RWPE1 (cell line): ENCODE measurements around the gene VEGFA.

Experiments
- CTCF ChIA-PET: fragments of 350-600 bp; sonication (Branson Sonifier 250); formaldehyde crosslinking; extraction: SDS; loops from one replicate; lab custom pipeline; 2021; lab: Yijun Ruan, JAX
- POLR2A ChIA-PET: fragments of 400-600 bp; formaldehyde crosslinking; extraction: SDS; loops from one replicate; lab custom pipeline; 2020; ENCODE audit warnings: antibody characterized with exemption; ENCODE audit not compliant: low non-redundant PET; lab: Yijun Ruan, JAX
- DNase-seq: peaks from one replicate; pipeline ENCODE4 v3.0.0; 2012; ENCODE audit warnings: low spot score
- H3K27ac ChIP-seq: fragments of 450-650 bp; 2 replicates; pipeline ENCODE4 v1.5.1; 2017
- CTCF ChIP-seq: fragments of 450-650 bp; conservative IDR thresholded peaks from 2 replicates; pipeline ENCODE4 v1.5.1; 2017; ENCODE audit warnings: low read depth, mild to moderate bottlenecking

Gene VEGFA

GRCh38 chr6:43780941-43781928 lies 11.2 kb downstream of the VEGFA start:
- no peak for DNase-seq
- POLR2A ChIA-PET, result no interaction called here
- CTCF ChIA-PET, result interaction anchor here (0.6 to 0.7 kb wide), 2 partner anchors 298 to 552 kb away, joined by 3 read pairs; partner anchors contain the start of gene DNPH1
- no peak for TF ChIP-seq CTCF
- H3K27ac ChIP-seq, result peak overlapping the region; percentile 47

- peak overlapping the region; percentile 47 for H3K27ac ChIP-seq
- CTCF ChIA-PET, result interaction anchor here (0.6 to 0.7 kb wide), 2 partner anchors 297 to 553 kb away, joined by 3 read pairs; partner anchors contain the start of gene DNPH1
- no peak for DNase-seq
- POLR2A ChIA-PET, result no interaction called here
- TF ChIP-seq CTCF, result no peak
These were observed 12.1 kb downstream of the VEGFA start for GRCh38 chr6:43781941-43782704.

GRCh38 chr6:43782764-43783513 lies 12.9 kb downstream of the VEGFA start:
- H3K27ac ChIP-seq, result peak overlapping the region; percentile 47
- DNase-seq, result no peak
- TF ChIP-seq CTCF, result no peak
- ChIA-PET CTCF (interaction anchor here (1.2 to 1.4 kb wide), 2 partner anchors 14 kb away, joined by 3 to 6 read pairs; no protein-coding TSS in a partner anchor), POLR2A (interaction anchor here (0.5 kb wide), 1 partner anchor 302 kb away, joined by 3 read pairs; no protein-coding TSS in a partner anchor)

- H3K27ac ChIP-seq, result peak overlapping the region; percentile 47
- no peak for TF ChIP-seq CTCF
- ChIA-PET POLR2A (no interaction called here), CTCF (interaction anchor here (1.4 kb wide), 1 partner anchor 15 kb away, joined by 6 read pairs; no protein-coding TSS in a partner anchor)
- DNase-seq, result no peak
These were observed 14.2 kb downstream of the VEGFA start for GRCh38 chr6:43784049-43784855.

GRCh38 chr6:43785220-43785752 lies 15.3 kb downstream of the VEGFA start:
- DNase-seq, result no peak
- ChIA-PET POLR2A (no interaction called here), CTCF (interaction anchor here (0.7 kb wide), 1 partner anchor 225 kb away, joined by 3 read pairs; no protein-coding TSS in a partner anchor)
- peak overlapping the region; percentile 42; the same call in 1 of the 2 replicates for H3K27ac ChIP-seq
- TF ChIP-seq CTCF, result no peak
